ENCODE measurements around the gene CRTAC1.

Gene CRTAC1

GRCh38 chr10:97892506-97892905, 137.9 kb downstream of the CRTAC1 start:
- DNase-seq: no peak

- DNase-seq: no peak
These were observed 138.8 kb downstream of the CRTAC1 start for GRCh38 chr10:97891497-97892167.

GRCh38 chr10:97889461-97890265, 140.8 kb downstream of the CRTAC1 start:
- no peak for DNase-seq

GRCh38 chr10:97888641-97889262, 141.7 kb downstream of the CRTAC1 start:
- no peak for DNase-seq

GRCh38 chr10:97888134-97888533, 142.3 kb downstream of the CRTAC1 start:
- no peak for DNase-seq

GRCh38 chr10:97887399-97887798, 143.0 kb downstream of the CRTAC1 start:
- no peak for DNase-seq

- DNase-seq: no peak
These were observed 144.1 kb downstream of the CRTAC1 start for GRCh38 chr10:97886286-97886685.

- DNase-seq: no peak
These were observed 147.3 kb downstream of the CRTAC1 start for GRCh38 chr10:97883092-97883485.

GRCh38 chr10:97882142-97883091, 148.0 kb downstream of the CRTAC1 start:
- peak; percentile 49 for DNase-seq

- DNase-seq: no peak
These were observed 150.3 kb downstream of the CRTAC1 start for GRCh38 chr10:97880109-97880508.

GRCh38 chr10:97879241-97879640, 151.2 kb downstream of the CRTAC1 start:
- no peak for DNase-seq

GRCh38 chr10:97876402-97876801, 154.0 kb downstream of the CRTAC1 start:
- DNase-seq: no peak

- DNase-seq: no peak
These were observed 155.0 kb downstream of the CRTAC1 start for GRCh38 chr10:97875391-97875790.

GRCh38 chr10:97874332-97874731, 156.1 kb downstream of the CRTAC1 start:
- no peak for DNase-seq

- DNase-seq: no peak
These were observed 156.9 kb downstream of the CRTAC1 start for GRCh38 chr10:97873569-97873968.

GRCh38 chr10:97870990-97871389, 159.4 kb downstream of the CRTAC1 start:
- no peak for DNase-seq

GRCh38 chr10:97869091-97870042, 161.1 kb downstream of the CRTAC1 start:
- peak; percentile 87 for DNase-seq

- no peak for DNase-seq
These were observed 162.2 kb downstream of the CRTAC1 start for GRCh38 chr10:97868134-97868685.

GRCh38 chr10:97867220-97867800, 163.1 kb downstream of the CRTAC1 start:
- DNase-seq: no peak

GRCh38 chr10:97866524-97867219, 163.7 kb downstream of the CRTAC1 start:
- DNase-seq: no peak
